ENCODE data around the gene ZBTB7C. TPM values are rescaled to one million over a fixed set of nuclear protein-coding genes. Genes with fewer than 3 reads are reported as not detected.

ZBTB7C gene
- total RNA-seq, 5 donors from 2014 or later (not counting 1 experiment from before 2014, with no cell fraction given): 0.06 TPM; not detected in 4

DNA sequence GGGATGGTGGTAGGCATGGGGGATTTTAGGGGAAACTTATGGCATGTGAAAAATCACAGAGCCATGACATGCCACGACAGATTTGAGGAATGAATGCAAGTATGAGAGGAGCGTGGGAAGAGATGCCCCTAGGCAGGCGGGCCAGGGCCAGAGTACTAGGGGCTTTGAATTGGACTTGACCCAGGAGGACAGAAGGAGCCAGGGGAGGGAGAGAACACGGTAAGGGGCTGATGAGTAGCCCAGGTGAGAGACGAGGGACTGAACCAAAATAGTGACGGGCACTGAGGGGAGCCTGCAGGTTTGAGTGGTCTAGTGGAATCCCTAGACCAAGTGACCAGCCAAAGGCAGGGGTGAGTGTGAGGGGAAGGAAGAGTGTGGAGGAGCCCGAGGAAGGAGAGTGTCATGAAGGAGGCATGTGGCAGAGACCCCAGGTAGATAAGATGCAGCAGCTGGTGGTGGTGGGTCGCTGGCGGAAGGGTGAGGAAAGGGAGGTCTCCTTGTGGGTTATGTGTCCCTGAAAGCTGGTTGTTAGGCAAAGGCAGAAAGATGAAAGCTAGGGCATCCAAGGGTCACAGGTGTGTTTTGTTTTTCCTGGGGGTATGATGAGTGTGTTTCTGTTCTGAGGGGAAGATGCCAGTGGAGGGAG lies 48.7 kb downstream of the ZBTB7C start:
- Mint-ChIP-seq H3K27me3 (peaks cover 20 to 39% of the 10 kb centered on the region in 2 donors), H3K4me3 (no peak overlapping the region), H3K36me3 (no peaks in the 10 kb centered on the region), H3K4me1 (no peaks in the 10 kb centered on the region), H3K9me3 (peaks cover 0 to 9% (median 2%) of the 10 kb centered on the region in 3 donors), H3K27ac (no peak overlapping the region)
- Histone ChIP-seq H3K27me3 (replicated peaks in 1 of 2; ENCODE audit: control insufficient read depth in 2 of 2, extremely low read depth in 1 of 2, insufficient read depth in 2 of 2, low read length in 1 of 2) (peaks cover 0 to 35% of the 10 kb centered on the region in 2 experiments), H3K9me3 (no peaks in the 10 kb centered on the region), H3K4me3 (ENCODE audit: control insufficient read depth in 1 of 2, extremely low read depth in 1 of 2, low read length in 1 of 2) (no peak overlapping the region), H3K27ac (ENCODE audit: low read length) (no peak overlapping the region), H3K36me3 (ENCODE audit: control insufficient read depth in 2 of 2, extremely low read depth in 1 of 2, insufficient read depth in 1 of 2, low read length in 1 of 2) (no peaks in the 10 kb centered on the region), H3K4me1 (ENCODE audit: control insufficient read depth in 1 of 2, extremely low read depth in 1 of 2, insufficient read depth in 2 of 2, low read length in 2 of 2) (no peaks in the 10 kb centered on the region)
- peak in 1 of 35 experiments; percentile 12 for DNase-seq
- WGBS (ENCODE audit: insufficient coverage): 71% methylated on average over 9 of the region's 9 CpGs
- ChIA-PET CTCF (no interaction called here), POLR2A (no interaction called here)
- ATAC-seq (replicated peaks in 1 of 4): no peak

DNA sequence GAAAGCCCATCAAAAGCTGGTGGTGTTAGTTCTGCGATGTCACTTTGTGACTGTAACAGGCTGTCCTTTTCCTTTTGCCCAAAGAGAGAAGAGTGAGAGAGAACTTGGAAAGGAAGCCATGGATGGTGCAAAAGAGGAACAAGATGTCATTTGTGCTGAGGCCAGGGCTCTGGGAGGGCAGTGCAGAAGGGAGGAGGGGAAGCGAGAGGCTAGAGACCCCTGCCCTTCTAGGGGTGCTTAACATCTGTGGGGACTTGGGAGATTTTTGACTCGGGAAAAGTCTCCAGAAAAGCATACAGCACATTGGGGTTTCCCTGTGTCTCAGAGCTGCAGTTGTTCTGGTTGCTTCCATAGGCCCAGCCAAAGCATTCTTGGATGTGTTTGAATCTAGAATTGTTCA lies 49.6 kb downstream of the ZBTB7C start:
- Histone ChIP-seq H3K9me3 (no peaks in the 10 kb centered on the region), H3K4me1 (ENCODE audit: control insufficient read depth in 1 of 2, extremely low read depth in 1 of 2, insufficient read depth in 2 of 2, low read length in 2 of 2) (no peaks in the 10 kb centered on the region), H3K36me3 (ENCODE audit: control insufficient read depth in 2 of 2, extremely low read depth in 1 of 2, insufficient read depth in 1 of 2, low read length in 1 of 2) (no peaks in the 10 kb centered on the region), H3K4me3 (ENCODE audit: control insufficient read depth in 1 of 2, extremely low read depth in 1 of 2, low read length in 1 of 2) (no peak overlapping the region), H3K27me3 (replicated peaks in 1 of 2; ENCODE audit: control insufficient read depth in 2 of 2, extremely low read depth in 1 of 2, insufficient read depth in 2 of 2, low read length in 1 of 2) (peaks cover 0 to 41% of the 10 kb centered on the region in 2 experiments), H3K27ac (ENCODE audit: low read length) (no peak overlapping the region)
- Mint-ChIP-seq H3K4me1 (no peaks in the 10 kb centered on the region), H3K27me3 (peaks cover 27 to 40% of the 10 kb centered on the region in 2 donors), H3K27ac (no peak overlapping the region), H3K4me3 (no peak overlapping the region), H3K36me3 (no peaks in the 10 kb centered on the region), H3K9me3 (peaks cover 0 to 3% (median 0%) of the 10 kb centered on the region in 3 donors)
- WGBS (ENCODE audit: insufficient coverage): 62% methylated on average over 3 of the region's 3 CpGs
- ChIA-PET CTCF (no interaction called here), POLR2A (no interaction called here)
- peak in 1 of 35 experiments; percentile 4 for DNase-seq
- ATAC-seq (replicated peaks in 1 of 4): no peak

DNA sequence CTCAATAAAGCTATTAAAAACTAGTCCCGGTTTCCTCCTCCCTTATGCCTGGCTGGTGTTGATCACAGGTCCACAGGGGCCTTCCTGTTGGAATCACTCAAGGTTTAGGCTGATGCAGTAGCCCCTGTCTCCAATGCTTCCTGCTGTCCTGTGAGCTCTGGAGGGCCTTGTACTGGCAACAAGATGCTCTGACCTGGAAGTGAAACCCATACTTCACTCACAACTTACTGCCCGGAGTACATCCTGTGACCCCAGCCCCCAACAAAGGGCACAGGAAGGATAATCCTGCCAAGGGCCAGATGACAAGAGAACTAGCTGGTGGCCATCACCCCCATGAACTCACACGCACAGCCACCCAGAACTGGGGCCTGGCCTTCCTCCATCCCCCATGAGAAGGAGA lies 50.3 kb downstream of the ZBTB7C start:
- Mint-ChIP-seq H3K36me3 (no peaks in the 10 kb centered on the region), H3K27ac (no peak overlapping the region), H3K9me3 (no peaks in the 10 kb centered on the region), H3K27me3 (peaks cover 23 to 37% of the 10 kb centered on the region in 2 donors), H3K4me3 (no peak overlapping the region), H3K4me1 (no peaks in the 10 kb centered on the region)
- Histone ChIP-seq H3K27me3 (replicated peaks in 1 of 2; ENCODE audit: control insufficient read depth in 2 of 2, extremely low read depth in 1 of 2, insufficient read depth in 2 of 2, low read length in 1 of 2) (peaks cover 0 to 38% of the 10 kb centered on the region in 2 experiments), H3K36me3 (ENCODE audit: control insufficient read depth in 2 of 2, extremely low read depth in 1 of 2, insufficient read depth in 1 of 2, low read length in 1 of 2) (no peaks in the 10 kb centered on the region), H3K27ac (ENCODE audit: low read length) (no peak overlapping the region), H3K4me1 (ENCODE audit: control insufficient read depth in 1 of 2, extremely low read depth in 1 of 2, insufficient read depth in 2 of 2, low read length in 2 of 2) (no peaks in the 10 kb centered on the region), H3K9me3 (no peaks in the 10 kb centered on the region), H3K4me3 (ENCODE audit: control insufficient read depth in 1 of 2, extremely low read depth in 1 of 2, low read length in 1 of 2) (no peak overlapping the region)
- POLR2A ChIA-PET: no interaction called here
- CTCF ChIA-PET: no interaction called here
- WGBS (ENCODE audit: insufficient coverage): 93% methylated on average over 2 of the region's 3 CpGs
- ATAC-seq (replicated peaks in 1 of 4) (no peak), DNase-seq (no peak)

DNA sequence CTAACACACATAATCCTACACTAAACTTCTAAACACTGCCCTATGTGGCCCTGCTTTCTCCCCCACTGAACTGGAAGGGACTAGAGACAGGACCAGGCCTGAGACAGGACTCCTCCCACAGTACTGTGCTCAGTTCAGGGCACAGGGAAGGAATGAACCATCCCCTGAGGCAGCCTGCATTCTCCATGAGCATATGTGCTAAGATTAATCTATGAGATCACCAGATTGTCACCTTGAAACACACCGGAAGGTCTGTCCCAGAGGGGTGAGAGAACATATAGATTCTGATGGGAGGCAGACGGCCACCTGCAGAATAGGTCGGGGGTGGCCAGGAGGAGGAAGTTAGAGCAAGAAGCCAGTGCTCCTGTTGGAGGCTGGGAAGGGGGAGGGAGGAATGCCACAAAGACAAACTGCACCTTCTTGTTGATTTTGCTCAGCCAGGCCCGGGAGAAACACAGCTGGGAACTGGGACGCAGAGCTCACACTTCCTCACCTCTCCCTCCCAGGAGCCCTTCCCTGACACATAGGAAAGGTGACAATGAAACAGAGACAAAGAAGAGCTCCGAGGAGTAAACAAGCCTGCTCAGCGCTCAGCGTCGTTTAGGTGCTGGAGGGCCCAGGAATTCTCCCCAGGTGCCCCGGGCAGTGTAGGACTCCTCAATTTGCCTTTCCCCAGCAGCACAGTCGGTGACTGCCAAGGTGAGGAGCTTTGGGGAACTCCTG lies 52.1 kb downstream of the ZBTB7C start:
- Histone ChIP-seq H3K9me3 (no peaks in the 10 kb centered on the region), H3K4me3 (ENCODE audit: control insufficient read depth in 1 of 2, extremely low read depth in 1 of 2, low read length in 1 of 2) (no peak overlapping the region), H3K27me3 (replicated peaks in 1 of 2; ENCODE audit: control insufficient read depth in 2 of 2, extremely low read depth in 1 of 2, insufficient read depth in 2 of 2, low read length in 1 of 2) (peaks cover 0 to 30% of the 10 kb centered on the region in 2 experiments), H3K36me3 (ENCODE audit: control insufficient read depth in 2 of 2, extremely low read depth in 1 of 2, insufficient read depth in 1 of 2, low read length in 1 of 2) (no peaks in the 10 kb centered on the region), H3K4me1 (ENCODE audit: control insufficient read depth in 1 of 2, extremely low read depth in 1 of 2, insufficient read depth in 2 of 2, low read length in 2 of 2) (no peaks in the 10 kb centered on the region), H3K27ac (ENCODE audit: low read length) (no peak overlapping the region)
- DNase-seq (no peak), ATAC-seq (replicated peaks in 1 of 4) (no peak)
- POLR2A ChIA-PET: no interaction called here
- Mint-ChIP-seq H3K9me3 (no peaks in the 10 kb centered on the region), H3K27ac (no peak overlapping the region), H3K27me3 (peaks cover 22 to 31% of the 10 kb centered on the region in 2 donors), H3K4me1 (no peaks in the 10 kb centered on the region), H3K36me3 (no peaks in the 10 kb centered on the region), H3K4me3 (no peak overlapping the region)
- CTCF ChIA-PET: no interaction called here
- WGBS (ENCODE audit: insufficient coverage): 54% methylated on average over 10 of the region's 11 CpGs

DNA sequence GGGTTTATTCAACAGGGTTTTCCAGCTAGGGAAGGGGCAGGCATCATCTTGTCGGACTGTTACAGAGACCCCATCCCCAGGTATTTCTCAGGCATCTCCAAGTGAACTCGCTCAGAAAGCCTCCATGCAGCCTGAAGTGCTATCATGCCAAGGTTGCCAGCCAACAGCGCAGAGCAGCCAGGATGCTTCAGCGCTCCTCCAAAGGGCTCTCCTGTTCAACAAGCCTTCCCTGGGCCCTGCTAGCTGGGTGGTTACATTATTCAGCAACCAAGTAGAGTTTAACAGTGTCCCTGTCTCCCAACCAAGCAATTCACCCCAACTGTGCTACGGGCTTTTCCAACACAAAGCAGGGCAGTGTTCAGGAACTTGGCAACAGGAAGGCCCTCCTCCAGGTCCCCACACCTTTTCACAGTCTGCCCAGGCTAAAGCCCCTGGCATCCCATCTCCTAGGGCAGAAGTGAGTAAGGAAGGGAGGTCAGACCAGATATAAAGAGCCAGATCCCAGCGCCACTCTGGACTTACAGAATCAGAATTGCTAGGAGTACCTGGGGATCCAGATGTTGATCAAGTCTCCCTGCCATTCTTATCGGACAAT lies 52.9 kb downstream of the ZBTB7C start:
- Mint-ChIP-seq H3K27me3 (peaks cover 22 to 29% of the 10 kb centered on the region in 2 donors), H3K4me1 (no peaks in the 10 kb centered on the region), H3K27ac (no peak overlapping the region), H3K9me3 (no peaks in the 10 kb centered on the region), H3K4me3 (no peak overlapping the region), H3K36me3 (no peaks in the 10 kb centered on the region)
- ATAC-seq (replicated peaks in 1 of 4) (no peak), DNase-seq (no peak)
- ChIA-PET CTCF (no interaction called here), POLR2A (no interaction called here)
- Histone ChIP-seq H3K4me1 (ENCODE audit: control insufficient read depth in 1 of 2, extremely low read depth in 1 of 2, insufficient read depth in 2 of 2, low read length in 2 of 2) (no peaks in the 10 kb centered on the region), H3K4me3 (ENCODE audit: control insufficient read depth in 1 of 2, extremely low read depth in 1 of 2, low read length in 1 of 2) (no peak overlapping the region), H3K9me3 (no peaks in the 10 kb centered on the region), H3K36me3 (ENCODE audit: control insufficient read depth in 2 of 2, extremely low read depth in 1 of 2, insufficient read depth in 1 of 2, low read length in 1 of 2) (no peaks in the 10 kb centered on the region), H3K27me3 (replicated peaks in 1 of 2; ENCODE audit: control insufficient read depth in 2 of 2, extremely low read depth in 1 of 2, insufficient read depth in 2 of 2, low read length in 1 of 2) (peaks cover 0 to 27% of the 10 kb centered on the region in 2 experiments), H3K27ac (ENCODE audit: low read length) (no peak overlapping the region)
- 79% methylated on average over 6 of the region's 7 CpGs for WGBS (ENCODE audit: insufficient coverage)

DNA sequence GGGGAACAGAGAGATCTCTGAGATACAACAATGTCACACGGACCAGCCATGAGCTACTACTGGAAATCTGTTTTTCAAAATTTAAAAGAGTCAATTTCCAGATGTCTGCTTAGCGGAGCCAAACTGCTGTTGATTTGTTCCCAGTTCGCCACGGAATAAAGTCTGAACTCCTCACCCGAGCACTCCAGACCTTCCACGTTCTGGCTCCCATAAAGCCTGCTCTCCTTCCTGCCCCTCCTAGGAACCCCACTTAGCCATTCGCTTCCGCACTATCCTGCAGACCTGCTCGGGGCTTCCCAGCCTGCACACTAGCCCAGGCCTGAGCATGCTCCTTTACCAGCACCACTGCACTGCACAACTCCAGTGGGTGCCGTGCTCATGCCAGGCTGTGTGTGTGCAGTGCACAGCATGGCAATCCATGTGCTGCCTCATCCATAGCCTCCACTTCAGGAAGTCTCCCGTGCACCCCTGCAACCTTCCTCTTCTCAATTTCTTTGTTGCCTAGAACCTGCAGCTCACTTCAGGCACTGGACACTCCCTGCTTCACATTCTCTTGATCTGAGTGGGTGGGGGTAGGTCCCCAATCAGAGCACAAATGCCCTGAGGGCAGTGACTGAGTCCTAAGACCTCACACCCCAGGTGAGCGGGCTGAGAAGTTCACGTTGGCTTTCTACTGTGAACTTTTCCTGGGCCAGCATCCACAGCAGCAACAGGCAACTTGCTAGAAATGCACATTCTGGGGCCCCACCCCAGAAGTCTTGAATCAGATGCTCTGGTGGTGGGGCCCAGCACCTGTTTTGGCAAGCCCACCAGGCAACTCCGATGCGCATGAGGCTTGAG lies 53.7 kb downstream of the ZBTB7C start:
- Mint-ChIP-seq H3K4me1 (no peaks in the 10 kb centered on the region), H3K27me3 (peaks cover 26 to 27% of the 10 kb centered on the region in 2 donors), H3K4me3 (no peak overlapping the region), H3K9me3 (no peaks in the 10 kb centered on the region), H3K27ac (no peak overlapping the region), H3K36me3 (no peaks in the 10 kb centered on the region)
- DNase-seq: no peak
- no peak overlapping the region for H3K4me3 ChIP-seq (ENCODE audit: control insufficient read depth in 1 of 2, extremely low read depth in 1 of 2, low read length in 1 of 2)
- no peak overlapping the region for H3K27ac ChIP-seq (ENCODE audit: low read length)
- 83% methylated on average over 14 of the region's 15 CpGs for WGBS (ENCODE audit: insufficient coverage)
- POLR2A ChIA-PET: no interaction called here
- CTCF ChIA-PET: no interaction called here
- H3K27me3 ChIP-seq (replicated peaks in 1 of 2; ENCODE audit: control insufficient read depth in 2 of 2, extremely low read depth in 1 of 2, insufficient read depth in 2 of 2, low read length in 1 of 2): peaks cover 0 to 25% of the 10 kb centered on the region in 2 experiments
- no peak for ATAC-seq (replicated peaks in 1 of 4)
- H3K9me3 ChIP-seq: no peaks in the 10 kb centered on the region
- H3K36me3 ChIP-seq (ENCODE audit: control insufficient read depth in 2 of 2, extremely low read depth in 1 of 2, insufficient read depth in 1 of 2, low read length in 1 of 2): no peaks in the 10 kb centered on the region
- no peaks in the 10 kb centered on the region for H3K4me1 ChIP-seq (ENCODE audit: control insufficient read depth in 1 of 2, extremely low read depth in 1 of 2, insufficient read depth in 2 of 2, low read length in 2 of 2)
